ENCODE measurements around the gene ITPR3. TPM values are rescaled to one million over a fixed set of nuclear protein-coding genes. Genes with fewer than 3 reads are reported as not detected.

Gene ITPR3
- polyA plus RNA-seq, 1 of the 3 experiments (the other 2 are of a cell fraction): 8.1 TPM

DNA sequence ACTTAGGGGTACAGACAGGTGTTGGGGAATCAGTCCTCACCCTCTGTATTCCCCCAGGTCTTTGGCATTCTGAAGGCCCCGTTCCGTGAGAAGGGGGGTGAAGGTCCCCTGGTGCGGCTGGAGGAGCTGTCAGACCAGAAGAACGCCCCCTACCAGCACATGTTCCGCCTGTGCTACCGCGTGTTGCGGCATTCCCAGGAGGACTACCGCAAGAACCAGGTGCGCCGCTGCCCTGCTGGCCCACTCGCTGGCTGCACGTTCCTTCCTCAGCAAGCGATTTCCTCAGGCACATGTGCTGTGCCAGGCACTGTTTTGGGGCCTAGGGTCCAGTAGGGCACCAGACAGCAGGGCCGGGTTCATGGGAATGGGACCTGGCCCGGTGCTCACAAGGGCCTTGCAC lies 46.0 kb downstream of the ITPR3 start:
- TF ChIP-seq JUND (IDR thresholded peaks at IDR 0.05): no peak
- no peak for TF ChIP-seq ZBTB33 (IDR thresholded peaks at IDR 0.05; ENCODE audit: borderline replicate concordance, low read depth)
- TF ChIP-seq, protein P1, sequence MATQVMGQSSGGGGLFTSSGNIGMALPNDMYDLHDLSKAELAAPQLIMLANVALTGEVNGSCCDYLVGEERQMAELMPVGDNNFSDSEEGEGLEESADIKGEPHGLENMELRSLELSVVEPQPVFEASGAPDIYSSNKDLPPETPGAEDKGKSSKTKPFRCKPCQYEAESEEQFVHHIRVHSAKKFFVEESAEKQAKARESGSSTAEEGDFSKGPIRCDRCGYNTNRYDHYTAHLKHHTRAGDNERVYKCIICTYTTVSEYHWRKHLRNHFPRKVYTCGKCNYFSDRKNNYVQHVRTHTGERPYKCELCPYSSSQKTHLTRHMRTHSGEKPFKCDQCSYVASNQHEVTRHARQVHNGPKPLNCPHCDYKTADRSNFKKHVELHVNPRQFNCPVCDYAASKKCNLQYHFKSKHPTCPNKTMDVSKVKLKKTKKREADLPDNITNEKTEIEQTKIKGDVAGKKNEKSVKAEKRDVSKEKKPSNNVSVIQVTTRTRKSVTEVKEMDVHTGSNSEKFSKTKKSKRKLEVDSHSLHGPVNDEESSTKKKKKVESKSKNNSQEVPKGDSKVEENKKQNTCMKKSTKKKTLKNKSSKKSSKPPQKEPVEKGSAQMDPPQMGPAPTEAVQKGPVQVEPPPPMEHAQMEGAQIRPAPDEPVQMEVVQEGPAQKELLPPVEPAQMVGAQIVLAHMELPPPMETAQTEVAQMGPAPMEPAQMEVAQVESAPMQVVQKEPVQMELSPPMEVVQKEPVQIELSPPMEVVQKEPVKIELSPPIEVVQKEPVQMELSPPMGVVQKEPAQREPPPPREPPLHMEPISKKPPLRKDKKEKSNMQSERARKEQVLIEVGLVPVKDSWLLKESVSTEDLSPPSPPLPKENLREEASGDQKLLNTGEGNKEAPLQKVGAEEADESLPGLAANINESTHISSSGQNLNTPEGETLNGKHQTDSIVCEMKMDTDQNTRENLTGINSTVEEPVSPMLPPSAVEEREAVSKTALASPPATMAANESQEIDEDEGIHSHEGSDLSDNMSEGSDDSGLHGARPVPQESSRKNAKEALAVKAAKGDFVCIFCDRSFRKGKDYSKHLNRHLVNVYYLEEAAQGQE (IDR thresholded peaks at IDR 0.05; ENCODE audit: low read depth, low read length): no peak
- TF ChIP-seq, protein P2, sequence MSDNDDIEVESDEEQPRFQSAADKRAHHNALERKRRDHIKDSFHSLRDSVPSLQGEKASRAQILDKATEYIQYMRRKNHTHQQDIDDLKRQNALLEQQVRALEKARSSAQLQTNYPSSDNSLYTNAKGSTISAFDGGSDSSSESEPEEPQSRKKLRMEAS (IDR thresholded peaks at IDR 0.05; ENCODE audit: low read depth): no peak
- TF ChIP-seq TEAD4 (IDR thresholded peaks at IDR 0.05; ENCODE audit: borderline replicate concordance, insufficient read depth): no peak
- no peak for TF ChIP-seq NFIC (IDR thresholded peaks at IDR 0.05; ENCODE audit: borderline replicate concordance)
- no peak for TF ChIP-seq PBX3 (IDR thresholded peaks at IDR 0.05)
- TF ChIP-seq SMC3 (IDR thresholded peaks at IDR 0.05; ENCODE audit: low read depth, low read length): no peak
- TF ChIP-seq POLR2AphosphoS5 (IDR thresholded peaks at IDR 0.05; ENCODE audit: low read depth, low read length): no peak
- TF ChIP-seq ELF1 (IDR thresholded peaks at IDR 0.05): no peak
- no peak for TF ChIP-seq RCOR1 (IDR thresholded peaks at IDR 0.05; ENCODE audit: low read length)
- TF ChIP-seq RFX5 (IDR thresholded peaks at IDR 0.05; ENCODE audit: low read length): no peak
- no peak for TF ChIP-seq SIN3A (IDR thresholded peaks at IDR 0.05; ENCODE audit: borderline replicate concordance, low read depth, low read length)
- no peak for TF ChIP-seq EZH2phosphoT487 (IDR thresholded peaks at IDR 0.05; ENCODE audit: borderline replicate concordance, low read depth)
- no peak for TF ChIP-seq IRF3 (IDR thresholded peaks at IDR 0.05; ENCODE audit: low read depth, low read length)
- TF ChIP-seq, protein P3, sequence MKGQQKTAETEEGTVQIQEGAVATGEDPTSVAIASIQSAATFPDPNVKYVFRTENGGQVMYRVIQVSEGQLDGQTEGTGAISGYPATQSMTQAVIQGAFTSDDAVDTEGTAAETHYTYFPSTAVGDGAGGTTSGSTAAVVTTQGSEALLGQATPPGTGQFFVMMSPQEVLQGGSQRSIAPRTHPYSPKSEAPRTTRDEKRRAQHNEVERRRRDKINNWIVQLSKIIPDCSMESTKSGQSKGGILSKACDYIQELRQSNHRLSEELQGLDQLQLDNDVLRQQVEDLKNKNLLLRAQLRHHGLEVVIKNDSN (IDR thresholded peaks at IDR 0.05; ENCODE audit: borderline replicate concordance, low read depth): no peak
- ChIA-PET POLR2A (no interaction called here), CTCF (interaction anchor here (1.1 to 2.1 kb wide), 3 partner anchors 35 to 82 kb away, joined by 4 to 6 read pairs (median 5); no protein-coding TSS in a partner anchor)

More for the DNA sequence above, 46.0 kb downstream of the ITPR3 start:
- no peaks in the 10 kb centered on the region for H3K9me2 ChIP-seq
- no peak overlapping the region for H3K27ac ChIP-seq (ENCODE audit: low read depth in 2 of 2, low read length in 1 of 2)
- H4K20me1 ChIP-seq (ENCODE audit: insufficient read depth): no peaks in the 10 kb centered on the region
- no peaks in the 10 kb centered on the region for H3F3A ChIP-seq (replicated peaks; ENCODE audit: insufficient read depth)
- H3K27me3 ChIP-seq (ENCODE audit: insufficient read depth): no peaks in the 10 kb centered on the region
- no peak overlapping the region for H3K4me2 ChIP-seq
- H3K4me1 ChIP-seq (ENCODE audit: control insufficient read depth in 1 of 2, insufficient read depth in 2 of 2, low read depth in 1 of 2, low read length in 1 of 2): no peaks in the 10 kb centered on the region
- H3K9me3 ChIP-seq: no peaks in the 10 kb centered on the region
- no peaks in the 10 kb centered on the region for H3K79me2 ChIP-seq (ENCODE audit: insufficient read depth)
- DNase-seq: no peak
- no peak overlapping the region for H2AFZ ChIP-seq (ENCODE audit: low read depth)
- H3K9ac ChIP-seq: no peak overlapping the region
- no peak overlapping the region for H3K4me3 ChIP-seq (ENCODE audit: low read depth in 2 of 2, low read length in 1 of 2)
- no CpG with 5 or more reads among the region's 16 CpGs for WGBS (ENCODE audit: low lambda C conversion rate)
- no peaks in the 10 kb centered on the region for H3K36me3 ChIP-seq (replicated peaks in 1 of 2; ENCODE audit: control insufficient read depth in 1 of 2, insufficient read depth in 2 of 2, low read length in 1 of 2)
